ENCODE measurements around the gene NPBWR2. TPM values are rescaled to one million over a fixed set of nuclear protein-coding genes. Genes with fewer than 3 reads are reported as not detected.

NPBWR2 gene
- total and polyA plus RNA-seq, 2 donors (not counting 3 experiments of a cell fraction or from before 2014, with no cell fraction given) = not detected

- H3K4me1 ChIP-seq (ENCODE audit: control insufficient read depth, extremely low read depth, insufficient read depth, low read length) = no peaks in the 10 kb centered on the region
- intact Hi-C loops (cut with micrococcal nuclease) = loop anchor here (1.0 to 10.0 kb wide), 7 partner anchors 18 to 624 kb away; partner anchors contain the start of genes PRPF6 and TCEA2
- POLR2A ChIA-PET = interaction anchor here (0.7 kb wide), 1 partner anchor 265 kb away, joined by 4 read pairs; no protein-coding TSS in a partner anchor
- H4K20me1 ChIP-seq (replicated peaks; ENCODE audit: control insufficient read depth, extremely low read depth, insufficient read depth, low read length) = no peaks in the 10 kb centered on the region
- no peaks in the 10 kb centered on the region for H3K36me3 ChIP-seq (ENCODE audit: control insufficient read depth in 2 of 2, extremely low read depth in 1 of 2, insufficient read depth in 2 of 2, low read length in 2 of 2)
- no peak overlapping the region for H3K4me3 ChIP-seq (replicated peaks in 1 of 3; ENCODE audit: insufficient read depth in 1 of 3, low read depth in 1 of 3, low read length in 3 of 3)
- TF ChIP-seq POLR2AphosphoS5 (IDR thresholded peaks at IDR 0.05; ENCODE audit: insufficient read depth, low read depth, low read length) = no peak
- TF ChIP-seq JUN (IDR thresholded peaks at IDR 0.05; ENCODE audit: borderline replicate concordance, insufficient read depth, insufficient read length, low read depth) = no peak
- TF ChIP-seq POLR2A (IDR thresholded peaks at IDR 0.05; ENCODE audit: low read depth, low read length) = no peak
- TF ChIP-seq FOS (IDR thresholded peaks at IDR 0.05; ENCODE audit: borderline replicate concordance, insufficient read depth, low read length) = no peak
- TF ChIP-seq MAX (IDR thresholded peaks at IDR 0.05; ENCODE audit: insufficient read depth, insufficient read length) = no peak
- no peak for TF ChIP-seq MYC (IDR thresholded peaks at IDR 0.05; ENCODE audit: low read depth, low read length)
- TF ChIP-seq GATA2 (IDR thresholded peaks at IDR 0.05; ENCODE audit: insufficient read depth, insufficient read length, low read depth, low read length) = no peak
- TF ChIP-seq CTCF (IDR thresholded peaks at IDR 0.05; ENCODE audit: extremely low read depth in 1 of 2, insufficient read depth in 1 of 2, low read depth in 1 of 2, low read length in 2 of 2) = no peak
- no peak for TF ChIP-seq EZH2 (IDR thresholded peaks at IDR 0.05; ENCODE audit: borderline replicate concordance, low read depth, low read length, severe bottlenecking)
- FAIRE-seq = no peak
- no peaks in the 10 kb centered on the region for H3K9me1 ChIP-seq (replicated peaks; ENCODE audit: control insufficient read depth, extremely low read depth, insufficient read depth, low read length)
- CTCF ChIA-PET = interaction anchor here (0.8 to 8.0 kb wide), 9 partner anchors 18 to 810 kb away, joined by 3 to 66 read pairs (median 5); partner anchors contain the start of genes LKAAEAR1, PRPF6 and SAMD10
- peak overlapping the region; percentile 41 for H2AFZ ChIP-seq (ENCODE audit: low read depth, low read length)
- dilution Hi-C loops (cut with MboI; ENCODE audit: extremely low pct_ligation_motif_present, low sequenced_read_pairs) = no loop called here
- no peak overlapping the region for H3K9ac ChIP-seq (replicated peaks; ENCODE audit: extremely low read depth, insufficient read depth, low read length)
- H3K4me2 ChIP-seq (ENCODE audit: insufficient read depth, low read length) = peak overlapping the region; percentile 51
- peak; percentile 8 for DNase-seq (ENCODE audit: low read depth, low spot score)
- H3K9me3 ChIP-seq (replicated peaks; ENCODE audit: control insufficient read depth, insufficient read depth, low read length) = no peaks in the 10 kb centered on the region
- no TSS peak for BruUV-seq (replicated peaks)
- H3K27me3 ChIP-seq (ENCODE audit: control insufficient read depth in 2 of 2, insufficient read depth in 2 of 2, low read length in 2 of 2) = peaks cover 9 to 10% of the 10 kb centered on the region in 2 experiments
- H3K27ac ChIP-seq (ENCODE audit: insufficient read depth, low read depth, low read length) = no peak overlapping the region
- H3K79me2 ChIP-seq (ENCODE audit: control insufficient read depth, insufficient read depth, low read length) = no peaks in the 10 kb centered on the region
These were observed 12.4 kb upstream of the NPBWR2 start for GRCh38 chr20:64119681-64120341.
